Measurements from ENCODE around the gene KRTAP10-4. TPM values are rescaled to one million over a fixed set of nuclear protein-coding genes. Genes with fewer than 3 reads are reported as not detected.

Gene KRTAP10-4
- total RNA-seq, 6 experiments from 2014 or later = not detected

- H3K27me3 Mint-ChIP-seq (ENCODE audit: insufficient read depth) = peaks cover 1% of the 10 kb centered on the region
- H3K4me3 Mint-ChIP-seq = no peak overlapping the region
- H3K9me3 Mint-ChIP-seq = peaks cover 16% of the 10 kb centered on the region
- no peaks in the 10 kb centered on the region for H3K36me3 Mint-ChIP-seq (ENCODE audit: low read depth)
- H3K27ac Mint-ChIP-seq = no peak overlapping the region
- no peak for TF ChIP-seq CTCF (IDR thresholded peaks at IDR 0.05)
- no peaks in the 10 kb centered on the region for H3K4me1 Mint-ChIP-seq (ENCODE audit: low read depth)
- no peak for DNase-seq
Measured at GRCh38 chr21:44527983-44528633, 45.4 kb upstream of the KRTAP10-4 start.

GRCh38 chr21:44528634-44528995 is 44.9 kb upstream of the KRTAP10-4 start:
- Mint-ChIP-seq H3K27me3 (ENCODE audit: insufficient read depth) (peaks cover 1% of the 10 kb centered on the region), H3K4me1 (ENCODE audit: low read depth) (no peaks in the 10 kb centered on the region), H3K4me3 (no peak overlapping the region), H3K9me3 (peaks cover 16% of the 10 kb centered on the region), H3K36me3 (ENCODE audit: low read depth) (no peaks in the 10 kb centered on the region), H3K27ac (no peak overlapping the region)
- DNase-seq = no peak
- TF ChIP-seq CTCF (IDR thresholded peaks at IDR 0.05) = no peak

GRCh38 chr21:44529011-44529421 is 44.5 kb upstream of the KRTAP10-4 start:
- no peak for TF ChIP-seq CTCF (IDR thresholded peaks at IDR 0.05)
- Mint-ChIP-seq H3K4me1 (ENCODE audit: low read depth) (no peaks in the 10 kb centered on the region), H3K27me3 (ENCODE audit: insufficient read depth) (peaks cover 1% of the 10 kb centered on the region), H3K4me3 (no peak overlapping the region), H3K36me3 (ENCODE audit: low read depth) (no peaks in the 10 kb centered on the region), H3K9me3 (peaks cover 16% of the 10 kb centered on the region), H3K27ac (no peak overlapping the region)
- DNase-seq = no peak

GRCh38 chr21:44529503-44530125 is 43.9 kb upstream of the KRTAP10-4 start:
- no peaks in the 10 kb centered on the region for H3K36me3 Mint-ChIP-seq (ENCODE audit: low read depth)
- no peaks in the 10 kb centered on the region for H3K4me1 Mint-ChIP-seq (ENCODE audit: low read depth)
- no peak overlapping the region for H3K27ac Mint-ChIP-seq
- H3K27me3 Mint-ChIP-seq (ENCODE audit: insufficient read depth) = peaks cover 3% of the 10 kb centered on the region
- no peak for TF ChIP-seq CTCF (IDR thresholded peaks at IDR 0.05)
- no peak overlapping the region for H3K4me3 Mint-ChIP-seq
- no peak for DNase-seq
- H3K9me3 Mint-ChIP-seq = peaks cover 19% of the 10 kb centered on the region

GRCh38 chr21:44530221-44530902 is 43.2 kb upstream of the KRTAP10-4 start:
- no peak overlapping the region for H3K4me3 Mint-ChIP-seq
- H3K4me1 Mint-ChIP-seq (ENCODE audit: low read depth) = no peaks in the 10 kb centered on the region
- no peak for DNase-seq
- H3K9me3 Mint-ChIP-seq = peaks cover 20% of the 10 kb centered on the region
- TF ChIP-seq CTCF (IDR thresholded peaks at IDR 0.05) = no peak
- H3K36me3 Mint-ChIP-seq (ENCODE audit: low read depth) = no peaks in the 10 kb centered on the region
- H3K27ac Mint-ChIP-seq = no peak overlapping the region
- H3K27me3 Mint-ChIP-seq (ENCODE audit: insufficient read depth) = peaks cover 7% of the 10 kb centered on the region
